ENCODE measurements around the gene ADGRB2.

ADGRB2 gene

DNA sequence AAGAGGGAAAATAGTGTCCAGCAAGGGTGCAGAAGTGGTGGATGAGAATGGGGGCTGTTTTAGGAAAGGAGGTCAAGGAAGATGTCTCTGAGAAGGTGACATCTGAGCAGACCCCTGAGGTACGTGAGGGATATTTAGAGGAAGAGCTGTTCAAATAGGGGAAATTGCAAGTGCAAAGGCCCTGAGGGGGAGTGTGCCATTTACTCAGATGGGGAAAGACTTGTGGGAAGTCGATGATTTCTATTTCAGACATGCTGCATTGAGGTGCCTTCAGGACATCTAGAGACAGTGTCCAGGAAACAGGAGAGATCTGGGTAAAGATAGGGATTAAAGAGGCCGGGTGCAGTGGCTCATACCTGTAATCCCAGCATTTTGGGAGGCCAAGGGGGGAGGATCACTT lies 10.4 kb upstream of the ADGRB2 start:
- Histone ChIP-seq H3K4me1 (peaks cover 4% of the 10 kb centered on the region), H3K79me2 (no peaks in the 10 kb centered on the region), H3K4me3 (ENCODE audit: low read depth, low read length) (no peak overlapping the region), H3K4me2 (ENCODE audit: low read length) (no peak overlapping the region), H3K9me3 (ENCODE audit: control insufficient read depth, low read length) (no peaks in the 10 kb centered on the region), H3K27ac (no peak overlapping the region), H3K9ac (no peak overlapping the region), H3K27me3 (ENCODE audit: control insufficient read depth, insufficient read depth, low read length) (peaks cover 9% of the 10 kb centered on the region), H3K36me3 (ENCODE audit: control insufficient read depth, insufficient read depth, low read length) (no peaks in the 10 kb centered on the region), H2AFZ (no peak overlapping the region)
- TF ChIP-seq CTCF (IDR thresholded peaks at IDR 0.05) = no peak

DNA sequence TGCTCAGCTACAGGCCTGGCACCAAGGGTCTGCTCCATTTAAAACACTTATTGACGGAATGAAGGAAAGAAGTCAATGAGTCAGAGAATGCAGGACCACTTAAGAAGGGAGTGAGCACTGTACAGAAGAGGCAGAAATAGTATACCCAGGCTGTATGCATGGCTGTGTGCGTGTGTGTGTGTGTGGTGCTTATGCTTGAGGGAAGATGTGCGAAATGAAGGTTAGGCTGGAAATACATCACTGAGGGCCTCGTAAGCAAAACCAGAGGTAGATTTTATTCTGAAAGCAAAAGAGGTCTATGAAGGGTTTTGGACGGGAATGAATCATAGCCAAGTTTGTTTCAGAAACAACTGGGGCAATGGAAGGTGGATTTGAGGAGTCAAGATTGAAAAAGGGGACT lies 9.7 kb upstream of the ADGRB2 start:
- H3K9ac ChIP-seq = no peak overlapping the region
- peaks cover 9% of the 10 kb centered on the region for H3K27me3 ChIP-seq (ENCODE audit: control insufficient read depth, insufficient read depth, low read length)
- no peak overlapping the region for H3K27ac ChIP-seq
- no peak overlapping the region for H3K4me2 ChIP-seq (ENCODE audit: low read length)
- no peak overlapping the region for H2AFZ ChIP-seq
- no peaks in the 10 kb centered on the region for H3K36me3 ChIP-seq (ENCODE audit: control insufficient read depth, insufficient read depth, low read length)
- H3K79me2 ChIP-seq = no peaks in the 10 kb centered on the region
- TF ChIP-seq CTCF (IDR thresholded peaks at IDR 0.05) = no peak
- H3K4me1 ChIP-seq = peaks cover 4% of the 10 kb centered on the region
- no peaks in the 10 kb centered on the region for H3K9me3 ChIP-seq (ENCODE audit: control insufficient read depth, low read length)
- no peak overlapping the region for H3K4me3 ChIP-seq (ENCODE audit: low read depth, low read length)

DNA sequence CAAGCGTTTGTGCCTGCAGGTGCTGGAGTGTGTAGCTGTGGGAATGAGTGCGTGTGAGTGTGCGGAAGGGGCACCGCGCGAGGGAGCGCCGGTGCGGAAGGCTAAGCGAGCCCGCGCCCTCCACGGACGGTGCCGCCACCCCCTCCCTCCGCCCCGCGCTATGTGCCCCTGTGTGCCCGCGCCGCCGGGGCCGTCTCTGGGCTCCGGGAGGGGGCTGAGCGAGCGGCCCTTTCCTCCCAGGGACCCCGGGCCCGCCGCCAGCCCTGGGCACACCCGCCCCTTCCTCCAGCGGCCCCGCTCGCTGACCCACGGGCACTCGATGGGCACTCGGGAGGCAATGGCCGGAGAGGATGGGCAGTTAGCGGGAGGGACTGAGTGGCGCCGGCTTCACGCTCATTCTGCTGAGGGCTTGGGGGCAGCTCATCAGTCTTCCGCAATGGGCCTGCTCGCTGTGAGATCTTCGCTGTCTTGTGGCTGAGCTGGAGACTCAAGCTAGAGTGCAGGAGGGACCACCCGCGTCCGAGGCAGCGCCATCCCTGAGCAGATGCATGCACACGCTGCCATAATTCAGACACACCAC lies 8.6 kb upstream of the ADGRB2 start:
- no peak overlapping the region for H3K9ac ChIP-seq
- no peaks in the 10 kb centered on the region for H3K79me2 ChIP-seq
- peaks cover 4% of the 10 kb centered on the region for H3K4me1 ChIP-seq
- H3K36me3 ChIP-seq (ENCODE audit: control insufficient read depth, insufficient read depth, low read length) = no peaks in the 10 kb centered on the region
- peaks cover 9% of the 10 kb centered on the region for H3K27me3 ChIP-seq (ENCODE audit: control insufficient read depth, insufficient read depth, low read length)
- no peak overlapping the region for H2AFZ ChIP-seq
- H3K27ac ChIP-seq = no peak overlapping the region
- peak overlapping the region; percentile 0 for H3K4me2 ChIP-seq (ENCODE audit: low read length)
- TF ChIP-seq CTCF (IDR thresholded peaks at IDR 0.05) = no peak
- no peaks in the 10 kb centered on the region for H3K9me3 ChIP-seq (ENCODE audit: control insufficient read depth, low read length)
- H3K4me3 ChIP-seq (ENCODE audit: low read depth, low read length) = no peak overlapping the region

DNA sequence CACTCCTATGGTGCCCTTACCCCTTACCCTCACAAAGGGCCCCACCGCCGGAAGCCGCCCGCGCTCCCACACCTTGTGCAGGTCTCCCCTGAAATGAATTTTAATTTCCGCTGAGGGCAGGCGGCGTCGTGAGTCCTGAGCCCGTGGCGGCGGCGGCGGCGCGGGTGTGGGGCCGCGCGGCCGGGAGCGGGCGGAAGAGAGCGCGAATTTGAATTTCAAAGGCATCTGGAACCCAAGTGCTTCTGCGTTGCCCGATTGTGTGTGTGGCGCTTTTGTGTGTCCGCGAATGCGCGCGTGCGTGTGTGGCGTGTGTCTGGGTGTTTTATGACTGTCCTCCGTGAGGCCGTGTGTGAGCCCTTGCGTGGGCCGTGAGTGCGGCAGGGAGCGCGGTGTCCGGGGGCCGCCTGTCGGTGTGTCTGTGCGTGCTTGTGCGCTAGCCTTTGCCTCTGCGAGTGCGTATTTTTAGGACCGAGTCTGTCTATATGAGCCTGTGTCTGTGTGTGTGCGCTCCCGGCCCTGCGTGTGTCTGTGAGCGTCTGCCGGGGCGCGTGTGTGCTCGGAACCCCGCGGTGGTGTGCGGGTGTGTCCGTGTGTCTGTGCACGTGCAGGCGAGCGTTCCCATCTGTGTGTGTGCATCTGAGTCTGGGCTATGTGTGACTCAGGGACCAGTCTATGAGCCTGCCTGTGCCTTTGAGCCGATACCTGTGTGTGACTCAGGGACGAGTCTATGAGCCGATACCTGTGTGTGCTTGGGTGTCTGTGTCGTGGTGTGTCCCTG lies 7.9 kb upstream of the ADGRB2 start:
- no peak overlapping the region for H3K4me3 ChIP-seq (ENCODE audit: low read depth, low read length)
- H3K9me3 ChIP-seq (ENCODE audit: control insufficient read depth, low read length) = no peaks in the 10 kb centered on the region
- no peaks in the 10 kb centered on the region for H3K36me3 ChIP-seq (ENCODE audit: control insufficient read depth, insufficient read depth, low read length)
- H3K4me2 ChIP-seq (ENCODE audit: low read length) = peak overlapping the region; percentile 0
- peaks cover 4% of the 10 kb centered on the region for H3K4me1 ChIP-seq
- H3K9ac ChIP-seq = no peak overlapping the region
- peaks cover 9% of the 10 kb centered on the region for H3K27me3 ChIP-seq (ENCODE audit: control insufficient read depth, insufficient read depth, low read length)
- no peak overlapping the region for H2AFZ ChIP-seq
- H3K27ac ChIP-seq = no peak overlapping the region
- no peaks in the 10 kb centered on the region for H3K79me2 ChIP-seq
- TF ChIP-seq CTCF (IDR thresholded peaks at IDR 0.05) = no peak

Measured in parathyroid adenoma (tissue), 2 donors.